Ovary (tissue), 9 donors: Measurements from ENCODE around the gene CYS1. TPM values are rescaled to one million over a fixed set of nuclear protein-coding genes. Genes with fewer than 3 reads are reported as not detected.

ENCODE experiments used
- DNase-seq, 5 donors: peaks; one replicate each; pipeline ENCODE4 v3.0.0-alpha.2; 2019 to 2020
- H3K27ac ChIP-seq, 2 donors: fragments of 200-600 bp; one replicate each; pipeline versions ENCODE4 v1.5.1 to v1.8.0; 2019 to 2022
- H3K27me3 ChIP-seq: fragments of 200-600 bp; one replicate; pipeline ENCODE4 v1.8.0; 2022
- H3K36me3 ChIP-seq: fragments of 200-600 bp; sonication (generic); one replicate; pipeline ENCODE4 v1.5.1; 2019
- H3K4me1 ChIP-seq: one replicate; pipeline ENCODE4 v1.8.1; 2013; ENCODE audit warnings: mild to moderate bottlenecking, moderate library complexity; ENCODE audit not compliant: insufficient read depth
- H3K4me3 ChIP-seq: fragments of 200-600 bp; sonication (generic); one replicate; pipeline ENCODE4 v1.5.1; 2017
- H3K9me3 ChIP-seq, 2 donors: fragments of 200-600 bp in 1 of 2; sonication (generic) in 1 of 2; one replicate each; pipeline versions ENCODE4 v1.5.1 to v1.8.1; 2013 to 2019; ENCODE audit warnings: mild to moderate bottlenecking in 1 of 2, moderate library complexity in 1 of 2
- EP300 ChIP-seq: sonication (generic); formaldehyde crosslinking; IDR thresholded peaks from one replicate; pipeline ENCODE4 v1.6.1; 2017; ENCODE audit warnings: antibody characterized with exemption
- POLR2A ChIP-seq: fragments of 450-650 bp; IDR thresholded peaks from one replicate; pipeline ENCODE4 v1.6.1; 2017; ENCODE audit warnings: antibody characterized with exemption, mild to moderate bottlenecking, moderate library complexity
- WGBS, 3 donors: extraction: QIAGEN DNeasy Blood & Tissue Kit in 1 of 3; methylation state at CpG; one replicate each; pipeline versions ENCODE4 v1.1.5 to v1.1.7; 2013 to 2017; 5-methylcytosine and 5-hydroxymethylcytosine counted together
- intact Hi-C, 4 donors: fragments of 100-400 bp; cut with DNase I; formaldehyde crosslinking; loops; one replicate each; pipeline versions ENCODE4 v1.11.0 to v1.15.1; 2022 to 2023
- polyA plus RNA-seq, 2 donors: library from polyadenylated mRNA; stranded (reverse); fragments of 200-250 nt in 1 of 2; fragments of 350-450 nt in 1 of 2; fragmentation: Illumina TruSeq in 1 of 2; extraction: RNeasy Lipid Tissue Mini Kit (QIAGEN cat#74804) in 1 of 2; gene quantifications; one replicate each; pipeline ENCODE4 v1.2.3, GENCODE V29; 2013 to 2014
- total RNA-seq, 7 donors: library from RNA; depleted of rRNA in 2 of 7; stranded (reverse); fragments of >200 nt in 2 of 7; fragmentation: NEBNext Ultra II Directional in 3 of 7; extraction: Animal tissue kit (Norgen Biotek cat#: 25700) in 3 of 7; gene quantifications; one replicate each; pipeline versions ENCODE4 v1.1.0 to v1.2.4, GENCODE V29; 2016 to 2023
- TF ChIP-seq, protein P1 (sequence below), 3 donors: fragments of 450-650 bp in 2 of 3; fragments of 200-600 bp in 1 of 3; IDR thresholded peaks; one replicate each; pipeline versions ENCODE4 v1.5.1 to v1.8.0; 2016 to 2022; ENCODE audit warnings: antibody characterized with exemption in 3 of 3, mild to moderate bottlenecking in 1 of 3
- donor health status: DM: no; HTN: no; CAD: no; lungs with moderate emphysema.
- donor health status: DM: no; HTN: no; CAD: no.
- donor health status: Bipolar disorder and iron deficiency.
- donor health status: DM: yes; HTN: yes; CAD: no.
- donor health status: DM: no; HTN: no; CAD: no.
- donor health status: DM: yes; HTN: yes; CAD: no.

The CYS1 gene
- total and polyA plus RNA-seq, 9 donors: 5.9 to 21.5 (median 12.0) TPM

DNA sequence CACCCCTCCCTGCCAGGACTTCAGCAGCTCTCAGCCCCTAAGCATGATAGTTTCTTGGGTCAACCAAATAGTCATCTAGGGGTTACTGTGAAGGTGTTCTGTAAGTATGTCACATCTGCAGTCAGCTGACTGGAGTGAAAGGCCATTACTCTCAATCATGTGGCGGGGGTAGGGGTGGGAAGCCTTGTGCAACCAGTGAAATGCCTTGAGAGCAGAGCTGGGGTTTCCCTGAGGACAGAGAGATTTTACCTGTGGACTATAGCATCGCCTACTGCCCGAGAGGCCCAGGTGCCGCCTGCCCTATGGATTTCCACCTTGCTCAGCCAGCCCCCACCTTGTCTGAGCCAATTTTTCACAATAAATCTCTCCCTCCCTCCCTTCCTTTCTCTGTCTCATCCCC, 57.8 kb downstream of the CYS1 start:
- no peak for TF ChIP-seq EP300
- no peaks in the 10 kb centered on the region for H3K9me3 ChIP-seq
- no peak for DNase-seq
- no peak overlapping the region for H3K27ac ChIP-seq
- intact Hi-C loops: no loop called here
- H3K36me3 ChIP-seq: no peaks in the 10 kb centered on the region
- peaks cover 8% of the 10 kb centered on the region for H3K4me1 ChIP-seq
- H3K27me3 ChIP-seq: no peaks in the 10 kb centered on the region
- WGBS, 3 donors: 94 to 98% (median 96%) methylated on average over 4 of the region's 4 CpGs
- H3K4me3 ChIP-seq: no peak overlapping the region

DNA sequence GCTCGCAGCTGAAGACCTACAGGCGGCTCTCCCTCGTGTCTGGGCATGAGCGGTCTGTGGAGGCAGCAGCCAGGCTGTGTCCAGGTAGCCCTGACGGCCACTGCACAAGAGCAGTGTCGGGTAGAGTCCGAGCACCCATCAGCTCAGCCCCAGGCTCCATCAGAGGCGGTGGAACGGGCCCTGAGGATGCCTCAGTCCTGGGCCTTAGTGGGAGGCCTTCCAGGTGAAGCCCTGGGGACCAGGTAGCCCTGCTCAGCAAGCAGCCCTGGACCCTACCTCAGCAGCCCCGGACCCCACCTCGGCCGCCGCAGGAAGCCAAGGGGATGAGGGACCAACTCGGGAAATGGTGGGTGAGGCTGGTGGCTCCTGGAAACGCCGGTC, 58.2 kb downstream of the CYS1 start:
- no peak overlapping the region for H3K27ac ChIP-seq
- no peaks in the 10 kb centered on the region for H3K9me3 ChIP-seq
- no peak for DNase-seq
- WGBS, 3 donors: 89 to 96% (median 94%) methylated on average over 16 of the region's 16 CpGs
- TF ChIP-seq, protein P1, sequence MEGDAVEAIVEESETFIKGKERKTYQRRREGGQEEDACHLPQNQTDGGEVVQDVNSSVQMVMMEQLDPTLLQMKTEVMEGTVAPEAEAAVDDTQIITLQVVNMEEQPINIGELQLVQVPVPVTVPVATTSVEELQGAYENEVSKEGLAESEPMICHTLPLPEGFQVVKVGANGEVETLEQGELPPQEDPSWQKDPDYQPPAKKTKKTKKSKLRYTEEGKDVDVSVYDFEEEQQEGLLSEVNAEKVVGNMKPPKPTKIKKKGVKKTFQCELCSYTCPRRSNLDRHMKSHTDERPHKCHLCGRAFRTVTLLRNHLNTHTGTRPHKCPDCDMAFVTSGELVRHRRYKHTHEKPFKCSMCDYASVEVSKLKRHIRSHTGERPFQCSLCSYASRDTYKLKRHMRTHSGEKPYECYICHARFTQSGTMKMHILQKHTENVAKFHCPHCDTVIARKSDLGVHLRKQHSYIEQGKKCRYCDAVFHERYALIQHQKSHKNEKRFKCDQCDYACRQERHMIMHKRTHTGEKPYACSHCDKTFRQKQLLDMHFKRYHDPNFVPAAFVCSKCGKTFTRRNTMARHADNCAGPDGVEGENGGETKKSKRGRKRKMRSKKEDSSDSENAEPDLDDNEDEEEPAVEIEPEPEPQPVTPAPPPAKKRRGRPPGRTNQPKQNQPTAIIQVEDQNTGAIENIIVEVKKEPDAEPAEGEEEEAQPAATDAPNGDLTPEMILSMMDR (IDR thresholded peaks at IDR 0.05): no peak
- no peak for TF ChIP-seq POLR2A
- no peak for TF ChIP-seq EP300
- H3K4me1 ChIP-seq: peaks cover 8% of the 10 kb centered on the region
- no peak overlapping the region for H3K4me3 ChIP-seq
- H3K27me3 ChIP-seq: no peaks in the 10 kb centered on the region
- intact Hi-C loops: no loop called here
- H3K36me3 ChIP-seq: no peaks in the 10 kb centered on the region

DNA sequence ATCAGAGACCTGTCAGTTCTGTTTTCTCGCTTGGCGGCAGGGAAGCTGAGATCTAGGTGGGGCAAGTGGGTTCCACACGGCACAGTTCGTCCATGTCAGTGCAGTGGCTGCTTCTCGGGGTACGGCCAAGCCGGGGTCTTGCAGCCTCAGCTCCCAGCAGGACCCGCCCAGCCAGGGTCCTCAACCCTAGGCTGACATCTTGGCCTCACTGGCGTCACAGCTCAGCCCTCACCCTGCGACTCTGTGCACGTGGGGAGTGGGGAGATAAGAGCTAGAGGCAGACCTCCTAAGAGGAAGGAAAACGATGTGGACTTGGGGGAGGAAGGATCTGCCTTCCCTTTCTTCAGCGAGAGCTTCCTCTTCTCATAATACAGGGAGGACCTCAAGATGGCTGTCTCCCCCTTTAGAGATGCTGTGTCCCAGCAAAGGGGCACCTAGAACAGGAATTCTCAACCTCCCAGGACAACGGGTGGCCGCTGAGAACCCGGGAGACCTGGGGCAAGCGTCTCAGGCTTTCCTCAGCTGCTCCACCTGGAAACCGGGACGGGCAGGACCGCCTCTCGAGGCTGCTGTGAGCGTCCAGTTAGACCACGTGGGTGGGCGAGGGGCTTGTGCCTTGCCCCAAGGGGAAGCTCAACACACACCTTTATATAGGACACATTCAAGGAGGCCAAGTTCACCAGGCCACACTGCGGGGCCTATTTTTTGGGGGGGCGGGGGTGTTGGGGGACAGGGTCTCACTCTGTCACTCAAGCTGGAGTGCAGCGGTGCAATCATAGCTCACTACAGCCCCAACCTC, 60.4 kb downstream of the CYS1 start:
- Histone ChIP-seq H3K9me3 (no peaks in the 10 kb centered on the region), H3K27ac (no peak overlapping the region), H3K4me3 (no peak overlapping the region), H3K36me3 (no peaks in the 10 kb centered on the region), H3K4me1 (peaks cover 8% of the 10 kb centered on the region), H3K27me3 (no peaks in the 10 kb centered on the region)
- WGBS, 3 donors: 84% methylated on average over 27 of the region's 27 CpGs
- no peak for DNase-seq
- intact Hi-C loops: no loop called here
- no peak for TF ChIP-seq EP300
- TF ChIP-seq, protein P1 (IDR thresholded peaks at IDR 0.05): no peak
- no peak for TF ChIP-seq POLR2A

DNA sequence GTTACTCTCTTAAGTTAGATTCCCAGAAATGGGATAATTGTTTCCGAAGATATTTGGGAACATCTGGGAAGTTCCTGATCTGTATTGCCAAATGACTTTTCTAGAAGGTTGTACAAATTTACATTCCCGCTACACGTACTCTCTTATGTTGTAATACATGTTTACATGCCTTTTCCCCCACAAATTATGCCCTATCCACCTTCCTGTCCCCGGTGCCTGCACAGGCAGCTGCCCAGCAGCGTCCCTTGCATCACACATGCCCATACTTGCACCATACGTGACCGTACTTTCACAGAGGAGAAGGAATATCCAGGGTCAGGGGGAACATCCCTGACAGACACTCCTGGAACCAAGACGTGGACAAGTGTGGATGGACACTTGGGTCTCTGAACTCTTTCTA, 61.0 kb downstream of the CYS1 start:
- no peak for DNase-seq
- intact Hi-C loops: no loop called here
- H3K27ac ChIP-seq: no peak overlapping the region

More for the DNA sequence above, 61.0 kb downstream of the CYS1 start:
- no peaks in the 10 kb centered on the region for H3K9me3 ChIP-seq
- no peaks in the 10 kb centered on the region for H3K27me3 ChIP-seq
- peaks cover 8% of the 10 kb centered on the region for H3K4me1 ChIP-seq
- TF ChIP-seq, protein P1 (IDR thresholded peaks at IDR 0.05): no peak
- TF ChIP-seq POLR2A: no peak
- no peak for TF ChIP-seq EP300
- no peaks in the 10 kb centered on the region for H3K36me3 ChIP-seq
- WGBS, 3 donors: 26 to 42% (median 30%) methylated on average over 8 of the region's 8 CpGs
- H3K4me3 ChIP-seq: no peak overlapping the region
